HG03175 (cell line): ENCODE results near the gene CDH13.

Experiments
- ATAC-seq: cut with Tn5 transposase; IDR thresholded peaks from one replicate; pipeline ENCODE4 v1.9.1; 2021; ENCODE audit warnings: mild to moderate bottlenecking, moderate library complexity; ENCODE audit not compliant: unreplicated experiment

Gene CDH13

DNA sequence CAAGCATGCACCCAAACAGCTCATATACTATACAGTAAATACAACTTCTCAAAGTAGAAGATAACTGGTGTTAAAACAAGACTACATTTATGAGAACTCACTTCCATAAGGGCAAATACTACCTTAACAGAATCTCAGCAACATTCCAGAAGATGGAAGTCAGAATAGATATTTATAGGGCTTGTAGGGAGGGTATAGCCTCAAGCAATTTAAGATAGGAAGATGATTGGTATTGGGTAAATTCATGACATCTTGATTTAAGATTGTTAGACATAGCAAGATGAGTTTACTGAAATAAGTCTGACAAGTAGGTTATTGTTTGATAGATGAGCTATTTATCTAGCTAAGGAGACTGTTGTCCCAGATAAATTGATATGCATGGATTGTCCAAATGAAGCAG is 250.2 kb downstream of the CDH13 start:
- no peak for ATAC-seq

DNA sequence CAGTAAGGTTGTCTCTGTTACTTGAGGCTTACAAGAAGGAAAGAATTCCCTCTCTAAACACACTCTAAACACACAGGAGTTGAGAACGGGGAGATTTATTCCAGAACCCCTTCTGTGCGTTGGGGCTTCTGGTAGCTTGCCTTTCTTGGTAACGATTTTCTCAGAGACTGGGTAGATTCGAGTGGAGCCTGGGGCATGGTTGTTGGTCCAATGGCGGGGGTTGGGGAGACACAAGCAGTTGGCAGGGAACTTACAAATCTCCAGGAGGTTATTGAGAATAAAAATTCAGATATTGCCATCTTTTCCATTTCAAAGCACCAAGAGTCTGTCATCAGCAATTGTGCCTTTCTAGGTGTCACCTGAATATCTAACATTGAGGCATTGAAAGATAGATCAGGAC is 251.7 kb downstream of the CDH13 start:
- ATAC-seq: no peak

DNA sequence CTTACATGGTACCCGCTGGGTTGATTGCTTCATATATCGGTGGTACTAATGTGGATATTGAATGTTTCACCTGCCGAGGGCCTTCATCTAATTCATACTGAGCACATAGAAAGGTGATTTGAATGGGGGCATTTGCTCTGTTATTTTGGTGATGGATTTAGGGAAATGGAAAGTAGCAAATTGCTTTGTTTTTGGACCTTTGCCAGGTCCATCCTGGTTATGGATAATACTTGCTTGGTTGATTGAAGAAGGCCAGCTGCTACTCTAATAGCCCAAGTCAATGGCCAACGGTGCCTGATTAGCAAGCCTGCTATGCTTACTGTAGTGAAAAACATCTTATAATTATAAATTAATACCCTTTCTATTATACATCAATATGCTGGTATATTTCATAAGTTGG is 253.6 kb downstream of the CDH13 start:
- ATAC-seq: no peak

DNA sequence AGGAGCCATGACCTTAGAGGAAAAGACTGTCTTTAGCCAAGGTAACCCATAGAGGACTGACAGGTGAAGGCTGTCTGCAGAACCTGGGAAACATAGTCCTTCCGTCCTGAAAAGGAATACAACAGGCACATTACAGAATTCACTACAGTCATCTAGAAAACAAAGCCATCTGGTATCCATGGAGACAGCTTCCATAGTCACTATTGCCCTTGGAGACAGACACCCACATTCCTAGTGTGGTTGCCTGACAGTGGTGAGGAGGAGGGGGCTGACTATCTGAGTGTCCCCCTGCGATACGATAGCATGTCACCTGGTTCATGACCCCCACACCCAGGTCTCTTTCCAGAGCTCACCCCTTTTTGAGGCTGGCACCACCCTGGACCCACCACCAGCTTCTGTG is 254.7 kb downstream of the CDH13 start:
- no peak for ATAC-seq

DNA sequence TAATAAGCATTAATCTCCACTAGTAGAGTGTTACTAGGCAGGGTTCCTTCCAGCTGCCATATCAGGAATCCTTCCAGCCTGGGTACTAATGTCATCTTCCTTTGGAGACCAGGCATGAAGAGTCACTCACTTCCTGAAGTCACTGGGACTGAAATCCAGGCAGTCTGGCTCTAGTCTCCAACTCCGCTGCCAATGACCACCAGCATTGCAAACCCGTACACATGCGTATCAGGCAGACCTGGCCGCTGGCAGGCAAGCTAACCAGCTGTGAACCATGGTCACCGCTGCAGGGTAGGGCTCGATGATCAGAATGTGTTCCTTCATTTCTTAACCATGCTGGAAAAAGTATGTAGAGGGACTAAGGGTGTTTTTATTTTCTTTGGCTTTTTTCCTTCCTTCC is 255.5 kb downstream of the CDH13 start:
- ATAC-seq: no peak

DNA sequence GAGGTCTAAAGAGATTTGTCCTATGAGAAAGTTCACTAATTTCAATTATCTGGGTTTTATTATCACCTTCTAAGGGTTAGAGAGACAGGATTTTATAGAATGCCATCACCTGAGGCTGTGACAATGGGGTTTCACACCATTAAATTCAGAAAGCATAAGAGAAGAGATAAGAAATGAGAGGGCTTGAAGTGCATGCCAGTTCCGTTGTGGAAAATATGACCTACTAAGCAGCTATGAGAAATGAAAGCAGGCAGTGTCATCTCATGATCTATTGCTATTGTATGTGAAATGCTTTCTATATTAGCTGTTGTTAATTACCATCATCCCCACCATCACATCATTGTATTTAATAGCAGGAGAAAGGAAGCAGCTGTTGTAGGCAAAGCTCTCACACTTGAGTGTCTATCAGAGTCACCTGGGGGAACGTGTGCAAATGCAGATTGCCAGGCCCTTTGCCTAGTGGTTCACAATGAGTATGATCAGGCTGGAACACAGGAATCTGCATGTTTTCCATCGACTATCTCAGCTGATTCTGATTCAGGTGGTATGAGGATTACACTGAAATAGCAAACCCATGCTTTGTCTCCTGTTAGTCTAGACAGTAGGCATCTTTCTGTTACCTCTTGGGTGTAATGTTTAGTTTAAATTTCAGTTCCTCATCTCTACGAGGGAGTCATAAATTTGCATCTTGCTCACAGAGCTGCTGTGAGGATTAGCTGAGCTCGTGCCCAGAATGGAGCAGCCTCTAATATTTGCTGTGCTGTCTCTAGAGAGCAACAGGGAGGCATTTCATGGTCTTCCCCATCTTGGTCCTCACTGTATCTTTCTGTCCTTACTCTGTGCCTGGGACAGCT is 256.4 kb downstream of the CDH13 start:
- no peak for ATAC-seq

DNA sequence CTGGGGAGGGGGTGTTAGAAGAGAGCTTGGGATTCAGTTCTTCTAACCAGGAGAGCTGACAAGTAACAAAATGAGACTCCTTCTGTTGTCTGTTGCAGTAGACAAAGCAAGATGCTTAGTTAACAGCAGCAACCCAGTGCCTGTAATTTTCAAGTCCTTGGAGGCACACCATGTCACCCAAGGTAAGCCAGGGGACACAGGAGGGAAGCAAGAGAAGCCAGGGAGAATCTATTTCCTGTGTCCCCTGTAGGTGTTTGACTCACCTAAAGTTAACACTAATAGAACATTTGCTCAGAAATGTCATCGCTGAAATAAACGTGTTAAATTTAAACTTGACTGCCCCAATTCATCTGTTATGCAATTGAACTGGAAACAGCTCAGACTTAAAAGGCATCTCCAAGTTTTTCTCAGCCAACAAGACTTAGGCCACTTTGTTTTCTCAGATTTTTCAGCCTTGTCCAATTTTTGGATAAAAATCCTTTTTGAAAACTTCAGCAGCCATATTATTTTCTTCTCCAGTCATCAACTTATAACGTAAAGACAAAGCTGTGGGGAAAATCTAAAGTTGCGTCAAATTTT is 257.6 kb downstream of the CDH13 start:
- ATAC-seq: no peak

DNA sequence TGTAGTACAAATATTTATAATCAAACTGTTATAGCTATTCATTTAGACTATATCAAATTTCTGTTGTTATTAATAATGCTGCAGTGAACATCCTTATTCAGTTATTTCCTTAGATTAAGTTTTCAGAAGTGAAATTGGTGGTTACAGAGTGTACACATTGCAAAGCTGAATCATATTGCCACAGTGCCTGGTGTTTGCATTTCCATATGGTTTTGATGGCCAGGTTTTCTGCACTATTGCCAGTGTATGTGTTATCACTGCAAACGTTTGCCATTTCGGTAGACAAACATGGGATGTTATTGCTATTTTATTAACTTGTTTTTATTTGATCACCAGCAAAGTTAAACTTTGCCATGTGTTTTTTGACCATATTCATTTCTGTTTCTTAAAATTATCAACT is 259.4 kb downstream of the CDH13 start:
- ATAC-seq: no peak

DNA sequence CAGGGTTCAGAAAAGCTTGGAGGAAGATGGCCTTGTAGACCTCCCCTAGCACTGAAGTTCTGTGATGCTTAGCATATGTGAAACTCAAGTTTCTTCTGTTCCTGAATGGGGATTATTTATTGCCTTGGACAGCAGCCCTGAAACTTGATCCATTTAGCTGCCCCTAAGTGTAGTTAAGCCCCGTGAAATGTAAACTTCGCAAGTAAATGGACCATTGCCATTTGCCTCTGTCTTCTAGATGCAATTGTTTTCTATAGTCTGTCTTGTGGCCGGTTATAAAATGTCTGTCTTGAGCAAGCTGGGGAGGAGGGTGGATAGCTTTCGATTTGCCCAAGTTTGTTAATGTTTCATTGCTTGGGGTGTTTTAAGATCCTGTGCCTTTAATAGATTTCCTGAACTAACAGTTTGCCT is 261.8 kb downstream of the CDH13 start:
- no peak for ATAC-seq

DNA sequence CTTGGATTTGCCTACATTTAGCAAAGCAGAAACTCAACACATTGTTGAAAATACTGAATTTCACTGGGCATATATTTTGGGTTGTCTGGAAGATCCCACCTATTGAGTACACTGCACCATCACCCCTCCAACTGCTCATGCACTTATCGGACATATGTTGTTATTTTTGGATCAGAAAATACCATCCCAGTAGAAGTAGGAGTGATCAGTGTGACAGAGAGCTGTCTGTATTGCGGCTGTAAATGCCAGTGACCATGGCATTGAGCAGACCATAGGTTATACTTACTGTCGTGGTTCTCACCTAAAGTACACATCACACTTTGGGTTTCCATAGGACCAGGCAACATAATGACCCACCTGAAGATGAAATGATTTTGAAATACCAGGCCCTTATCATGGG is 264.7 kb downstream of the CDH13 start:
- no peak for ATAC-seq

DNA sequence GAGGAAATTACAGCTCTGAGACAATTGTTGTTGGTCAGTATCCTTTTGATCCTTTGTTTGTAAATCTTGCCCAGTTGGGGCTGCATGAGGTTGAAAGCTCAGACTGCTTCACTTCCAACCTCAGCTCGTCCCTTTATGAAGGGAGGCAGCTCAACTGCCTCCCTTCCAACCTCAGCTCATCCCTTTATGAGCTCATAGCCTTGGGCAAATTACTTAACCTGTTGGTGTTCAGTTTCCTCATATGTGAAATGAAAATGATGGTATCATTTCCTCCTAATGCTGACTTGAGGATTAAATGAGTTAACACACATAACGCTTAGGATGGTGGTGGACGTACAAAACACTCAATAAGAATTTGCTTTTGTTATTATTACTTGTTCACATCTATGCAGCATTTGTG is 265.1 kb downstream of the CDH13 start:
- ATAC-seq: no peak

DNA sequence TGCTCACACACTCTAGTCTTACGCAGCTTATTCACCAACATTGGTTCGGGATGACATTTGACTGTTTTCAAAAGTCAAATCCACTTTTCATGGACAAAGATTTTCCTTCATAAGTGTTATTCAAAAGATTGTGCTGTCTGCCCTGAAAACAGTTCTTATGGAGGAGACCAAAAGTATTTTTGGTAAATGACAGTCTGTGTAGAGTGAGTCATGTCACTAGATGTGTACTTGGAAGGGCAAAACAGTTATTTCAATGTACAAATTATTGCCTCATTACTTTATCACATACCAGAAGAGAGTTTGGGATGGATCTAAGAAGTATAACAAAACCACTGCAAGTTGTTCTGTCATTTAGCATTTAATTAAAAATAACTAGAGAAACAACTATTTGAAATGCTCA is 265.6 kb downstream of the CDH13 start:
- ATAC-seq: no peak

DNA sequence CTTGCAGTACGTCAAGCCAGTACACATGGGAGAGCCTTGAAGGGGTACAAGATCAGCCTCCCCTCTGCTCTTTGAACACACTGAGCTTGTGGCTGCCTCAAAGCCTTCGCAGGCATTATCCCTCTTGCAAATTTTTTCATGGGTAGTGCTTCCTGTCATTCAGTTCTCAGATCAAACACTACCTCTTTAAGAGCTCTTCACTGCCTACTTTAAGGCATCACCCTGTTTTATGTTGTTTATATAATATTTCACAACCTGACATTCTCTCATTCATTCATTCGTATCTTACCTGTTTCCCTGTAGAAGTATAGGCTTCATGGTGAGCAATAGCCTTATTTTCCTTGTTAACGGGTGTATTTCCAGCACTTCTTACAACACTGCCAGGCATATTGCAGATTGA is 269.1 kb downstream of the CDH13 start:
- ATAC-seq: no peak

DNA sequence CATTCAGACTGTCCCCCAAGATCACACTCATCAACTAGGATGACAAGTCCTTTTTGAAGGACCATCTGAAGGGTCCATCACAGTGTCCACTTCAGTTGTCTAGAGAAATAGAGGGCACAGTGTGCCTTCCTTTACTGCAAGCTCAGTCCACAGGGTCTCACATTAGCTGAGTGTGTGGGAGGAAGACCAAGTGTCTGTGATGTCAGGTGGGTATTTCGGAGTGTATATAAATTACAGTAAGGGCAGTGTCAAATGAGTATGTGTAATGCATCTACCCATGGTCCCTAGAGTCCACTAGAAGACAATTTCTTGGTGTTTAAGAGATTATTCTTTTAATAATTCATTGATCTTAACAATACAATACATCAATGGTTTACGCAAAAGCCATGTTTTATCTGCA is 272.2 kb downstream of the CDH13 start:
- ATAC-seq: no peak

DNA sequence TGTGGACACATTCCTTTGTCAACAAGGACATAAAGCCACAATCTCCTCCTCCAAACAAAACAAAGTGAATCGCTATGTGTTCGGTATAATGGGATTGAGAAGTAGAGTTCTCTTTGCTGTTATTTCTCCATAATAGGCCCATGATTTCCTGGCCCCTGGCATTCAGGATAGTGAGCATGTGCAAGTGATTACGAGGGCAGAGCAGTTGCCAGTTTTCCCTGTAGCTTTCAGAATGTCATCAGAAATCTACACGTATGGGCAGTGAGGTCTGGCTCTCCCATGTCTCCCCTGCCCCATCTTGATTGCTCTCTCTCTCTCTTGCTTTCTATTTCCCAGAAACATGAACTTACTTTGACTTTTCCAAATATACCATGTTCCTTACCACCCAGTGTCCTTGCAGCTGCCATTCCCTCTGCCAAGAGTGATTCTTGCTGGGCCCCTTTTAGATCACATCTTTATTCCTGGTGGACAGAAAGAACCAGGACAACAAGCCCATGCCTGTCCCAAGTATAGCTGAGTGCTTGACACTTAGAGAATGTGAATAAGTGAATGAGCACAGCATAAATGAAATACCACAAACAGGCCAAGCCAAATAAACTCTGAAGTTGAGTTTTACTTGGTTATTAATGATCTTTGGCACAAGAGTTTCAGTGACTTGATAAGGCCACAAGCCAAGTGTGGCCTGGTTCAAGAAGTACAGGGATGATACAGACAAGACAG is 273.1 kb downstream of the CDH13 start:
- ATAC-seq: no peak

DNA sequence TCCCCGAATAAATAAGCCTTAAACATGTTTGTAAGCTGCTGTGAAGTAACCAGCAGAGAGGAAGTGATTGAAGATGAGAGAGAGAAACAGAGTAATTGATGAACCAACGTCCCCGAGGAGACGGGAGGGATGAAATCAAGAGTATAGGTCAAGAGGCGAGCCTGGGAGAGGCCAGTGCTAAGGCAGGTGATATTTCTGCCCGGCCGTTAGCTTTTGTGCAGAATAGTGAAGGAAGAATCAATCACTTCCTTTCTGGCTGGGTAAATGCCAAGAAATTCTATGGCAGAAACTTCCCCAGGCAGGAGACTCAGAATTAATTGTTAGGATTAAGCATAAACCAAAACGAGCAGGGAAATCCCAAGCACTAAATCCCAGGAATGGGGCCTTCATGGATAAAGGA is 273.8 kb downstream of the CDH13 start:
- ATAC-seq: no peak

DNA sequence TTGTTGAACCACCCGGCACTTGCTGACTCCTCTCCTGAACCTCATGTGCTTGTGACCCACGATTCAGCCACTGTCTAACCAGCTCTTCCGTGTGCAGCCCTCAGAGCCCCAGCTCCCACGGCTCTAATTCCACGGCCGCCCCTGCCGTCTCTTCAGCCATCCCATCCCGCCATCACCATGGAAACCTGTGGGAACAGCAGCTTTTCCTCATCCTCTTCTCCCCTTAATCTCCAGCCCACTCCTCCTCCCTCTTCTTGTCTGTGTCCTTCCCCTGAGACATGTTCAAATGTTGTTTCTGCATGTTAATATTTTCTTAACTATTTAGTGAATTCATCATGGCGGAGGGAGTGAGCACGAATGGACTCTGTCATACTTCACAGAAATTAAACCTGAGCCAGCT is 285.2 kb downstream of the CDH13 start:
- ATAC-seq: no peak

DNA sequence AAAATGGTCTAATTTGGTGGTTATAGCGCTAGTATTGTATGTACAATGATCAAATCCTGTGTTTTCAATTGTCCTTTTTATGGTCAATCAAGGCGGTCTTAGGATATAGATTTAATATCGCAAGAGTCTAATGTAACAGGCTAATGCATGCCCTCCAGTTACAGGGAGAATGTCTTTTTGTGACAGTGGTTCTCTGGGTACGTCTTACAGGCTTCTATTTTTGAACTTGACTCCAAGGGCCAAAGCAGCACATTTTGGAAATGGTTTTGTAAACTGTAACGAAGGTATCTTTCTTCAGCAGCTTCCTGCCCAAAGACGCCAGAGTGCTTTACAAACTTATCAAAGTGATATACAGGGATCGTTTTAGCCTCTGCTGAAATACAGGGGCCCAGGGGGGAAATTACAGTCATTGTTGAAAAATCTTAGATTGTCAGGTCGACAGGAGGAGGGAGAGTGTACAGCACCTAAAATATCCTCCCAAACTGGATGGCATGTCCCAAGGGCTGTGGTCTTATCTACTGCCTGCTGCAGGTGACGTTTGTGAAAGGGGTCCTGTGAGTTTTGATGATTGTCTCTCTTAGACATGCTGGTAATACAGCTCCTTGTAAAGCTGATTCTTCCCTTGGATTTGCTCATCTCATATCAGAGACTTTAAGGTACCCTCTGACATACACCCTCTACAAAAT is 288.5 kb downstream of the CDH13 start:
- no peak for ATAC-seq

DNA sequence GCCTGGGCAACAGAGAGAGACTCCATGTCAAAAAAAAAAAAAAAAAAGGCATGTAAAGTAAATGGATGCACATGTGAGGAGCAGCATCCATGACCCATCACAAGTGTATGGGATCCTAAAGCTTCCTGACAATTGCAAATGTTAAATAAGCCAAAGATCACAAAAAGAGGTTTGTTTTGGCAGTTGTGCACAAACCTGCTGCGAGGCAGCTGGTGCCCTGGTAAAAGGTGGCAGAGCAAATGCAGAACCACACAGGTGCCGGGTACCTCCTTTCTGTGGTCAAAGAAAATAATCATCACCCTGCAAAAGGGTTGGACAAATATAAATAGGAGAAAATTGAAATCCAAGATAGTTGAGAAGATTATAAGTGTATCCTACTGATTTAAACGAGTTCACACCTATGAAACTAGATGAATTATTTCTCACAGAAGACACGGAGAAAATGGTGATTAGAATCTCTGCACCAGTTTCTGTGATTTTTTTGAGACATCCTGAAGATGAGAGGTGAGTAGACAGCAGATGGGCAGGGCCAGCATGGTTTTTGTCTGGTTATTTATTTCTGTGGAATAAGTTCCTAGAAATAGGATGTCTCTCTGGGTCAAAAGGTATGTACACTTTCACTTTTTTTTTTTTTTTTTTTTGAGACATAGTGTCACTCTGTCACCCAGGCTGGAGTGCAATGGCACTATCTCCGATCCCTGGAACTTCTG is 291.3 kb downstream of the CDH13 start:
- no peak for ATAC-seq

DNA sequence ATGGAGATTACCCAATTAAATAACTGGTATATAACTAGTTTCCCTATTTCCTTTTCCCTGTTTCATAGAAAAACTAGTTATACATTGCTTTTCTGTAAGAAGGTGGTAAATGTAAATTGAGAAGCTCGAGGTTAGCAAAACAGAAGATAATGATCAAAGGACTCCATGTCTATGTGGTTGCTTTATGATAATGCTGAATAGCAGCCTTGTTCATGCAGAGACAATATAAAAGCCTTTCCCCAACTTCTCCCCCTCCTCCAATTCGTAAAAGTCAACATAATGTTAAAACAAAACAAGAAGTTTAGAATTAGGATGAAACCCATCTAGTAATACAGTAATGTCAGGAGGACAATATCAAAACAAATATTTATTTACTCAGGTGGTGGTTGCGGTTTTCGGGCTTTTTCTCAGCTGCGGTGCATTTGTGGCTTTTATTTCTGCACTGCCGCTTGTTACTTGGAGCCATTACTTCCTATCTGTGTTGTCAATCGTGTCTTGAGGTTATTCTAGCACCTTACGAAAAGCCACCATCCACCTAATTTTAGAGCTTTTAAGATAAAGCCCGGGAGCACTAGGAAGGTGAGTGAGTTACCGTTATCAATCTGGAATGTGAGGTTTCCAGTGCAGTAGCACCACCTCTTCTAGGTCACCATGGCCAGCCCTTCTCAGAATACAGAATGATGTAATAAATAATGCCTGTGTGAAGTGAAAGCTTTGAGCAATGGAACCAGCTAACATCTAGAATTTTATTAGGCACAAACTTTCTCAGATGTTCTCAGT is 297.5 kb downstream of the CDH13 start:
- ATAC-seq: no peak
